ENCODE measurements around the gene TAS1R3.

Gene TAS1R3

GRCh38 chr1:1295154-1295923 is 35.7 kb upstream of the TAS1R3 start:
- DNase-seq (ENCODE audit: low read depth in 3 of 3, low spot score in 1 of 3): no peak

- DNase-seq (ENCODE audit: low read depth in 3 of 3, low spot score in 1 of 3): no peak
These were observed 34.7 kb upstream of the TAS1R3 start for GRCh38 chr1:1296070-1297061.

GRCh38 chr1:1297802-1298424 is 33.2 kb upstream of the TAS1R3 start:
- DNase-seq (ENCODE audit: low read depth in 3 of 3, low spot score in 1 of 3): no peak

GRCh38 chr1:1298861-1299685 is 32.0 kb upstream of the TAS1R3 start:
- no peak for DNase-seq (ENCODE audit: low read depth in 3 of 3, low spot score in 1 of 3)

GRCh38 chr1:1299686-1300351 is 31.3 kb upstream of the TAS1R3 start:
- DNase-seq (ENCODE audit: low read depth in 3 of 3, low spot score in 1 of 3): no peak

- no peak for DNase-seq (ENCODE audit: low read depth in 3 of 3, low spot score in 1 of 3)
These were observed 30.7 kb upstream of the TAS1R3 start for GRCh38 chr1:1300352-1300739.

GRCh38 chr1:1302006-1302430 is 29.1 kb upstream of the TAS1R3 start:
- no peak for DNase-seq (ENCODE audit: low read depth in 3 of 3, low spot score in 1 of 3)

GRCh38 chr1:1302951-1303509 is 28.1 kb upstream of the TAS1R3 start:
- no peak for DNase-seq (ENCODE audit: low read depth in 3 of 3, low spot score in 1 of 3)

GRCh38 chr1:1303736-1304135 is 27.3 kb upstream of the TAS1R3 start:
- no peak for DNase-seq (ENCODE audit: low read depth in 3 of 3, low spot score in 1 of 3)

GRCh38 chr1:1304331-1305299 is 26.5 kb upstream of the TAS1R3 start:
- DNase-seq (ENCODE audit: low read depth in 3 of 3, low spot score in 1 of 3): no peak

GRCh38 chr1:1305300-1306069 is 25.6 kb upstream of the TAS1R3 start:
- DNase-seq (ENCODE audit: low read depth in 3 of 3, low spot score in 1 of 3): peak; percentile 31 to 49 (median 40)

- no peak for DNase-seq (ENCODE audit: low read depth in 3 of 3, low spot score in 1 of 3)
These were observed 24.9 kb upstream of the TAS1R3 start for GRCh38 chr1:1306070-1306660.

- no peak for DNase-seq (ENCODE audit: low read depth in 3 of 3, low spot score in 1 of 3)
These were observed 24.3 kb upstream of the TAS1R3 start for GRCh38 chr1:1306661-1307260.

- DNase-seq (ENCODE audit: low read depth in 3 of 3, low spot score in 1 of 3): no peak
These were observed 23.7 kb upstream of the TAS1R3 start for GRCh38 chr1:1307261-1307922.

GRCh38 chr1:1307923-1308755 is 22.9 kb upstream of the TAS1R3 start, which contains the start of the genes ACAP3 and PUSL1:
Gene ACAP3 (minus strand): TSS chr1:1307930. CDS start chr1:1307815, 115 bp downstream.
Gene PUSL1 (plus strand): TSS chr1:1308597. CDS start chr1:1308644, 47 bp downstream.
- DNase-seq (ENCODE audit: low read depth in 3 of 3, low spot score in 1 of 3): peak; percentile 76 to 80 (median 79)
